Upper lobe of left lung (tissue), 4 donors: ENCODE measurements around the gene CDK5RAP2.

Source experiments
- EP300 ChIP-seq, 4 donors: sonication (generic); formaldehyde crosslinking; IDR thresholded peaks; one replicate each; pipeline ENCODE4 v1.5.1; 2017; ENCODE audit warnings: antibody characterized with exemption in 4 of 4, control low read depth in 2 of 4
- POLR2A ChIP-seq, 4 donors: fragments of 450-650 bp; IDR thresholded peaks; one replicate each; pipeline ENCODE4 v1.5.1; 2016 to 2017; ENCODE audit warnings: antibody characterized with exemption in 4 of 4, mild to moderate bottlenecking in 2 of 4
- TF ChIP-seq, protein P1 (sequence below), 6 experiments: fragments of 450-650 bp in 4 of 6; fragments of 200-600 bp in 2 of 6; sonication (generic) in 2 of 6; IDR thresholded peaks; one replicate each; pipeline ENCODE4 v1.5.1; 2016 to 2019; ENCODE audit warnings: antibody characterized with exemption in 6 of 6

DNA sequence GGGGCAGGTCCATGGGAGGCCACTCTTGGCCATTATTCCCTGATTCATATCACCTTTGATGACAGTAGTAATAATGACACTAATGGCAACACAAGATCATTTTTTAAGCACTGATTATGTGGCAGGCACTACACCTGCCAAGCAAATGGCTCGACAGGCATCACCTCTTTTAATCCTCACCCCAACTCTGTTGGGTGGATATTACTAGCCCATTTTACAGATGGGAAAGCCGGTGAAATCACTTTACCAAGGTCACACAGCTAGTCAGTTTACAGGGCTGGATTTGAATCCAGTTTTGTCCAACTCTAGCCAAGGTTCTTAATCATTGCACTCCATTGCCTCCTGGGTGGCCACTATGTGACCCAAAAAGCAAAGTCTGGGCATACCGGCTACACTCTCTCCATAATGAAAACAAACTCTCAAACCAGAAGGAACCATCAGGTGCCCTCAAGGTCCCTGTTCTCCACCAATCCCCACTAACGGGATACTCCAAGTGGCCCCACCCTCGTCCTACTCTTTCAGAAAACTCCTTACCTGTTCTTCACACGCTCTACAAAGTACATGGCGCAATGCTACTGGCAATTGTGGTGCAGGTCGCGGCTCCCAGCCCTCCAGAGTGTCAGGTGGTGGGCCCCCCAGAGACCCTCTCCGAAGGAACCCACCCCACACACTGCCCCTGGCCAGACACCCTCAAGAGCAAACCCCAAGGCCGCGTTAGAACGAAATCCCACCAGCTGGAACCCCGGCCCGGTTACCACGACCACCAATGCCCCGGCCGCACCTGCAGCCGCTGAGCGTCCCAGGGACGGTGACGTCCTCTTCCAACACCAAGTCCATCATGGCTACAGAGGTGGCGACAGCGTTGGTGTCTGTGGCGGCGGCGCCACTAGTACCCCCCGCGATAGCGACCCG lies 572 bp downstream of the CDK5RAP2 start:
- TF ChIP-seq, protein P1, sequence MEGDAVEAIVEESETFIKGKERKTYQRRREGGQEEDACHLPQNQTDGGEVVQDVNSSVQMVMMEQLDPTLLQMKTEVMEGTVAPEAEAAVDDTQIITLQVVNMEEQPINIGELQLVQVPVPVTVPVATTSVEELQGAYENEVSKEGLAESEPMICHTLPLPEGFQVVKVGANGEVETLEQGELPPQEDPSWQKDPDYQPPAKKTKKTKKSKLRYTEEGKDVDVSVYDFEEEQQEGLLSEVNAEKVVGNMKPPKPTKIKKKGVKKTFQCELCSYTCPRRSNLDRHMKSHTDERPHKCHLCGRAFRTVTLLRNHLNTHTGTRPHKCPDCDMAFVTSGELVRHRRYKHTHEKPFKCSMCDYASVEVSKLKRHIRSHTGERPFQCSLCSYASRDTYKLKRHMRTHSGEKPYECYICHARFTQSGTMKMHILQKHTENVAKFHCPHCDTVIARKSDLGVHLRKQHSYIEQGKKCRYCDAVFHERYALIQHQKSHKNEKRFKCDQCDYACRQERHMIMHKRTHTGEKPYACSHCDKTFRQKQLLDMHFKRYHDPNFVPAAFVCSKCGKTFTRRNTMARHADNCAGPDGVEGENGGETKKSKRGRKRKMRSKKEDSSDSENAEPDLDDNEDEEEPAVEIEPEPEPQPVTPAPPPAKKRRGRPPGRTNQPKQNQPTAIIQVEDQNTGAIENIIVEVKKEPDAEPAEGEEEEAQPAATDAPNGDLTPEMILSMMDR (IDR thresholded peaks at IDR 0.05): peak in 2 of 6 experiments; percentile 4 to 15
- TF ChIP-seq POLR2A (IDR thresholded peaks at IDR 0.05) (no peak), EP300 (IDR thresholded peaks at IDR 0.05) (no peak)
